ENCODE data around the gene C22orf23.
"Not testable (repeated sequence)": the region's sequence is repeated elsewhere in the genome, so short reads cannot be mapped to it uniquely, and the experiment has no call there.

GRCh38 chr22:37976022-37976421 lies 22.6 kb upstream of the C22orf23 start:
- not testable (repeated sequence) for TF ChIP-seq HCFC1 (IDR thresholded peaks at IDR 0.05; ENCODE audit: low read length); CTCF (IDR thresholded peaks at IDR 0.05 in 2 of 3, conservative IDR thresholded peaks at IDR 0.05 in 1 of 3; ENCODE audit: control insufficient read depth in 2 of 3, extremely low read depth in 1 of 3, insufficient read depth in 1 of 3, low read depth in 3 of 3, low read length in 3 of 3); EP300 (IDR thresholded peaks at IDR 0.05; ENCODE audit: borderline replicate concordance in 1 of 2, control insufficient read depth in 1 of 2, low read depth in 2 of 2, low read length in 2 of 2); POLR2AphosphoS5 (IDR thresholded peaks at IDR 0.05; ENCODE audit: low read length); POLR2A (IDR thresholded peaks at IDR 0.05; ENCODE audit: low read depth, low read length); HDAC6 (IDR thresholded peaks at IDR 0.05; ENCODE audit: unreplicated experiment); BRCA1 (IDR thresholded peaks at IDR 0.05; ENCODE audit: low read depth, low read length); RCOR1 (conservative IDR thresholded peaks at IDR 0.05; ENCODE audit: low read depth, low read length); ZZZ3 (IDR thresholded peaks at IDR 0.05; ENCODE audit: control insufficient read depth, insufficient read length, low read depth); JUND (IDR thresholded peaks at IDR 0.05; ENCODE audit: low read depth, low read length); KLF5 (IDR thresholded peaks at IDR 0.05; ENCODE audit: partially characterized antibody); BACH1 (IDR thresholded peaks at IDR 0.05; ENCODE audit: borderline replicate concordance); BHLHE40 (IDR thresholded peaks at IDR 0.05; ENCODE audit: borderline replicate concordance in 1 of 2, low read depth in 2 of 2, low read length in 1 of 2)
- TF ChIP-seq, protein P1, sequence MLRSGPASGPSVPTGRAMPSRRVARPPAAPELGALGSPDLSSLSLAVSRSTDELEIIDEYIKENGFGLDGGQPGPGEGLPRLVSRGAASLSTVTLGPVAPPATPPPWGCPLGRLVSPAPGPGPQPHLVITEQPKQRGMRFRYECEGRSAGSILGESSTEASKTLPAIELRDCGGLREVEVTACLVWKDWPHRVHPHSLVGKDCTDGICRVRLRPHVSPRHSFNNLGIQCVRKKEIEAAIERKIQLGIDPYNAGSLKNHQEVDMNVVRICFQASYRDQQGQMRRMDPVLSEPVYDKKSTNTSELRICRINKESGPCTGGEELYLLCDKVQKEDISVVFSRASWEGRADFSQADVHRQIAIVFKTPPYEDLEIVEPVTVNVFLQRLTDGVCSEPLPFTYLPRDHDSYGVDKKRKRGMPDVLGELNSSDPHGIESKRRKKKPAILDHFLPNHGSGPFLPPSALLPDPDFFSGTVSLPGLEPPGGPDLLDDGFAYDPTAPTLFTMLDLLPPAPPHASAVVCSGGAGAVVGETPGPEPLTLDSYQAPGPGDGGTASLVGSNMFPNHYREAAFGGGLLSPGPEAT (IDR thresholded peaks at IDR 0.05; ENCODE audit: low read depth): not testable (repeated sequence)

Measured in GM12878 (cell line).